HG02678 (cell line): ENCODE measurements around the gene CHIA.

ENCODE experiments used
- ATAC-seq: cut with Tn5 transposase; IDR thresholded peaks from one replicate; pipeline ENCODE4 v1.9.1; 2021; ENCODE audit warnings: mild to moderate bottlenecking, moderate library complexity; ENCODE audit not compliant: unreplicated experiment

Gene CHIA

GRCh38 chr1:111361761-111362160, 71.1 kb downstream of the CHIA start:
- ATAC-seq: no peak

- ATAC-seq: no peak
Measured at GRCh38 chr1:111364690-111365089, 74.0 kb downstream of the CHIA start.

DNA sequence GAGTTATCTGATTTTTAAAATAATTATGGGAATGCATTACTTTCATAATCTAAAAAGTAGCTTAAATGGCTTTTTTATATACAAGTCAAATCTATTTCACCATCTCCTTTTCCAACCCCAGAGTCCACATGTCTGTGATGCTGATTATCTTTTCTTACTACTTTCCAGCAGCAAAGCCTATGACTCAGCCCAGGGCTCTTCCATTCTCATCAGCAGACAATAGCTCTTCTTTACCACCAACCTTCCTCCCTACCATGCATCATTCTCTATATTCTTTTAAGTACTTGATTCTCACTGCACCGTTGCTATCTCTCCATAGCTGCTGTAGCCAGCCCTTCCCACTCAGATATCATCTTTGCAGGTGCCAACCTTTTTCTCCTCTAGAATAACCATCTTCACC, 75.6 kb downstream of the CHIA start:
- ATAC-seq: no peak

- no peak for ATAC-seq
Measured at GRCh38 chr1:111369177-111369576, 78.5 kb downstream of the CHIA start.

GRCh38 chr1:111369645-111370044, 79.0 kb downstream of the CHIA start:
- ATAC-seq: no peak
